ENCODE data around the gene BAIAP2L1.

The BAIAP2L1 gene

DNA sequence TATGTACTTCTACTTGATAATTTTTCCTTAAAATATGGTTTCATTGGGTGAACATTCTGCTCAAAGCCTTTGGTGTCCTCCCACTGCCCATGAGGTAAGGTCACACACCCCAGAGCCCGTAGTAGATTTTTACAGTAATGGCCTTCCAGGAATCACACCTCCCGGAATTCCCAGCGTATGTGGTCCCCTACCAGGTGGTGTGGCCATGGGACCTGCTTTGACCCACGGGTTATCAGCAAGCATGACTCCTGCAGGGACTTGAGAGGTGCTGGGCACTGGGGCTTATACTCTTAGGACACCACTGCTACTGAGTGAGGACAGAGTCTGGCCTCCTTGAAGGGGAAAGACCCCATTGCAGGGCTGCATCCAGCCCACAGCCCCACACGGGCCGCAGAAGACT, 42.2 kb downstream of the BAIAP2L1 start:
- DNase-seq (ENCODE audit: low read depth) = no peak

DNA sequence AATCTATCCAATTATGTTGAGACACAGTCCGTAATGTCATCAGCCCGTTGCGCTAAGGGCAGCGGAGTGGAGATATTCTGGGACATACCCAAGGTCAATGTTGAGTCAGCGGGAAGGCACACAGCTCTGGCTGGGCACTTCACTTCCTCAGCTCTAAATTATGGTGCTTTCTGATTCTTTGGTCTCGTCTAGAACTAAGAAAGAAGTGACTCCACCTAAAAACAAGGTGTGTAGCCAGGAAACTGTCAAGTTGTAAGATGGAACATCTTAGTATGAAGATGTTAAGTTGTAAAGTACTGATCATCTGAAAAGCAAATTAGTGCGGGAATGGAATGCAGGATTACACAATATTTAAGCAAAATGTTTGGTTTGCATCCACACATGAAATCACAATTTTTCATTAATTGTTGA, 43.1 kb downstream of the BAIAP2L1 start:
- peak; percentile 73 for DNase-seq (ENCODE audit: low read depth)

DNA sequence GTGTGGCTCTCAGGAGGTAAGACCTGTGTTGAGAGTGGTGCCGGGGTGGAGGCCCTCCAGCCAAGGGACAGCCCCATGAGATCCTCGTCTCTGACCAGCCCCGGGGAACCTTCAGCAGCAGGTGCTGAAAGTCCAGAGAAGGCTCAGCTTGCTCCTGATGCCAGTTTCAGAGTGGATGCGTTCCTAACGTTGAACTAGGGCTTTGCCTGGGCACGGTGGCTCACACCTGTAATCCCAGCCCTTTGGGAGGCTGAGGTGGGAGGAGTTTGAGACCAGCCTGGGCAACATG, 45.7 kb downstream of the BAIAP2L1 start:
- no peak for DNase-seq (ENCODE audit: low read depth)

DNA sequence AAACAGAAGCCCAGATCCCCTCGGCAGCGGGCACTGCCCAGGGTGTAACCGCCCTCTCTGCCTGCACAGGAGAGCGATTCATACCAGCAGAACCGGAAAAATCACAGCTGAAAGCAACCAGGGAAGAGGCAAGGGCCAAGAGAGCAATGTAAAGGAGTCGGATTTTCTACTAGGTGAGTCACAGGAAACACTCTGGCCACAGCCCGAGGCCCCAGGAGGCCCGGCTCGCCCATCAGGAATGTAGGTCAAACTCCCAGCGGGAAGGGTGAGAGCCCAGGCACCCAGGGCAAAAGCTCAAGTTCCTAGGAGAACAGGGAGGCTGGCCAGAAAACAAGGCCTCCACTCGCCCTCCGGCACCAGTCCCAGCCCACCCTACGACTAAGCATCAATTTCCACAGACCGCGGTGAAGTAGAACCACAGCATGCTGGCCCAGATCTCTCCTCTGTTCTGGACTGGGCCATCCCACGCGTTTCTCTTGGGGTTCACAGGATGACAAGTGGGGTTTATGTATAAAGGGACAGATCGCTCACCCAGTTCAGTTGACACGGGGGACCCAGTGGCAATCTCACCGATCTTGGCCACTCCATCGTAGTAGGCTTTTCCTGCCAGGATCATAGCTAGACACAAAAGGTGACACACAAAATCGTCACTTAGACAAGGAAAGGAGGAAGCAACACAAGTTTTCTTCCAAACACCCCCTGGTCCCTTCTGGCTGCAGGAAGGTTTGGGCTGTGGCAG, 46.2 kb downstream of the BAIAP2L1 start:
- peak; percentile 61 for DNase-seq (ENCODE audit: low read depth)

DNA sequence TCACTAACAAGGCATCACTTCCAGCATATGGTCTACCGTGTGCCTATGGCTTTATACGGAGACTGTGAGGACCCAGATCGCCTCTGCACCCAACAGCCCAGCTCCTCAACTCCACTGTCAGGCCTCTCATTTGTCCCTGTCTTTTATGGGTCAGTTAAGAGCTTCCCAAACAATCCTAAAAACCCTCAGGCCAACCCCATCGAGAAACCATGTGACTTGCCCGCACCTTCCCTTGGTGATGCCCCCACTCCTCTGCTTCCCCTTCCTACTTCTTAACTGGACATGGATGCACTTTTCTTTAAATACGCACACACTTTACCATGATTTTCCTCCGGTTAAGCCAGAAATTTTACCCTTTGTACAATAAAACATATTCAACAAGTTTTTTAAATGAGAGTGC, 46.8 kb downstream of the BAIAP2L1 start:
- no peak for DNase-seq (ENCODE audit: low read depth)

DNA sequence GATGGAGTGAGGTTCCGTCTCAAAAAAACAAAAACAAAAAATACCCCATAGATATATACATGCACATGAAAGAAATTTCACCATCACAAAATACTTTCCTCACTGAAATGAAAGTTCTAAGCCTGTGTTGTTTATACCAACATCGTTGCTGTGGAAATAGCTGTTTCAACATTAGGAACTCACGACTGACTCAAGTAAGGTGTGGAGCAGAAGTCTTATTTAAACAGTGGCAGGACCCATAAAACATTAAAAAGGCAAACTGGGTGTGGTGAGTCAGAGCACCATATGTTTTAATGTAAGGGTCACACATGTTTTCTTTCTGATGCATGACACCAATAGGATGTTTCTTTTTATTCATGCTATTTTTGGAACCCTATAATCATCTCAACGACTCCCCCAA, 48.3 kb downstream of the BAIAP2L1 start:
- peak; percentile 82 for DNase-seq (ENCODE audit: low read depth)

DNA sequence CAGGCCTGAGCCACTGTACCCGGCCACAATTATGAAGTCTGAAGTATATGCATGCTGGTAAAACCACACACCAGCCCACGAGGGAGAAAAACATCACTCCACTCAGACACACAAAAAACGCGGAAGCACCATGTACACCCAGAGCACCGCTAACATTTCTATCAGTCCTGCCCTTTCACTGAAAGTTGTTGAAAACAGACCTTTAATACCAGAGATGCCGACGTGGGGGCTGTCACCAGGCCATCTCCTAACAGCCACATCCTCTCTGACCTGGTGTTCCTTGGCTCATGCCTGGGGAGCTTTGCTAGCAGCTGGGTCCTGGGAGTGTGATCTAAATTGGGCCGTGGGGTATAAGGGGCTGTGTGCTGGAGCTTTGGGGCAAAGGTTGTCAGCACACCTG, 49.8 kb downstream of the BAIAP2L1 start:
- DNase-seq (ENCODE audit: low read depth) = no peak

DNA sequence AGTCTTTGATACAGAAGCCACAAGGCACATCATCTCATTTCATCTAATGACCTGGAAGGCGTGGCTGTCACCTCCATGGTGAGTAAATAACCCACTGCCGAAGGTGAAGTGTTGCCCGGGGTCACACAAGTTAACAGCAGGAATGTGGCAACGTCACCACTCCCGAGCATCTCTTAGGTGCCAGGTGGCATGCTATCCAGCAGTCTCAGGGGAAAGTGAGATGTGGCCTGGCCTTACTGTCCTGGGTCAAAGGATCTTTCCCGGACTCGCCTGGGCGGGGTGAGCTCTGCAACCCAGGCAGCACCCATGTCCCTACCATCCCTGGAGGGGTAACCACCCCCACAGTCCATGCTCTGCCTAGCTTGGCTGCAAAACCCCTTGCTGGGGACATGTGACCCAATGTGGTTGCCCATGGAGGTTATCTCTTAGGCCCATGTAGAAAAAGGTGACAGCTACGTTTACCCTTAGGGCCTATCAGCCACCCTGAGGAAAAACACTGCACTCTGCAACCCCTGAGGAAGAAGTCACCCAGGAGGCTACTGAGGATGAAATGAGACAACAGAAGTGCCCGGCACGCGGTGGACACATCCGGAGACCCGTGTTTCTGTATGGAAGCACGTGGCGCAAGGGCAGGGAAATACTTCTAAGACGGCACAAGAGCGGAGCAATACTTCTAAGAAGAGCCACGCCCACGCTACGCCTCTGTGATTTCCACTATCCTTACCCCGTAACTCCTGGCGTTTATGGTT, 52.0 kb downstream of the BAIAP2L1 start:
- no peak for DNase-seq (ENCODE audit: low read depth)

DNA sequence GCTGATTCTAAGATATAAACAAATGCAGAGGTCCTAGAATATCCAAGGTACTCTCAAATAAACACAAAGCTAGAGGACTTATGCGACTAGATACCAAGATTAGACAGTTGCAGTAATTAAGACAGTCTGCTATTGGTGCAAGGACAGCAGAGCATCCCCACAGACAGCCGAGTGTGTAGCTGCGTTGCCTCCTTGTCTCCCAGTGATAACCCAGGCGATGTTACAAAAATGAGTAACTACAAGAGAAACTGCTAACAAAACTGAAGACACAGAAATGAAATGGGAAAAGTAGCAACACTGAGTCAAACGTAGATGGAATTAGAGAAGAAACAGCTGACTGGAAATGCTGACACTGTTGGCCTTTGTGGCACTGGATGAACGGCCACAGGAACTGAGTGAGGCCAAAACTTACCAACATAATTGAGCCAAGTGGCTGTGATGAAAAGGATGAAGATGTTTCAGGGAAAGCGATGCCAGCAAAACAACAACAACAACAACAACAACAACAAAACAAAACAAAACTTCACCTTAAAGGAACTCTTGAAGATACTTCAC, 54.3 kb downstream of the BAIAP2L1 start:
- no peak for DNase-seq (ENCODE audit: low read depth)

DNA sequence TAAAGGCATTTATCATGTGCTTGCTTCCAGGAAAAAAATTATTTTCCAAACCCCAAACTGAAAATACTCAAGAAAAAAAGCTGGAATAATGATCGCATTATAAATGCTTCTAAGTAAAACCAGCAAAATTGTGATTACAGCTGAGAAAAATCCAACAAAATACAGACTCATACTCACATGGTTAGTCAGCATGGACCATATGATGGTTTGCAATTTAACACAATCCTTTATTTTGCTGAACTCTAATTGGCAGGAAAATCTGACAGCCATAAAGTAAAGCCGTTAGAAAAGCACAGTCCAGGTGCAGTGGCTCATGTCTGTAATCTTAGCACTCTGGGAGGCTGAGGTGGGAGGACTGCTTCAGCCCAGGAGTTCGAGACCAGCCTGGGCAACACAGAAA, 59.8 kb downstream of the BAIAP2L1 start:
- no peak for DNase-seq (ENCODE audit: low read depth)

DNA sequence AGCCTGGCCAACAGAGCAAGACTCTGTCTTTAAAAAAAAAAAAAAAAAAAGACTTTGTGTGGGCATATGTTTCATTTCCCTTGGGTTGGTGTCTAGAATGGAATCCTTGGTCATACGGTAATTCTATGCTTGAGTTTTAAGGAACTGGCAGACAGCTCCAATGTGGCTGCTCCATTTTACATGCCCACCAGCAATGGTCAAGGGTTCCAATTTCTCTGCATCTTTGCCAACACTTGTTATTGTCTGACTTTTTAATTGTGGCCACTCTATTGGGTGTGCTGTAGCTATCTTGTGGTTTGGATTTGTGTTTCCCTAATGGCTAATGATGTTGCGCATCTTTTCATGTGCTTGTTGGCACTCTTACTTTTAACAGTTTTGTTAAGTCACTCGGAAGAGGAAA, 61.8 kb downstream of the BAIAP2L1 start:
- DNase-seq (ENCODE audit: low read depth) = no peak

DNA sequence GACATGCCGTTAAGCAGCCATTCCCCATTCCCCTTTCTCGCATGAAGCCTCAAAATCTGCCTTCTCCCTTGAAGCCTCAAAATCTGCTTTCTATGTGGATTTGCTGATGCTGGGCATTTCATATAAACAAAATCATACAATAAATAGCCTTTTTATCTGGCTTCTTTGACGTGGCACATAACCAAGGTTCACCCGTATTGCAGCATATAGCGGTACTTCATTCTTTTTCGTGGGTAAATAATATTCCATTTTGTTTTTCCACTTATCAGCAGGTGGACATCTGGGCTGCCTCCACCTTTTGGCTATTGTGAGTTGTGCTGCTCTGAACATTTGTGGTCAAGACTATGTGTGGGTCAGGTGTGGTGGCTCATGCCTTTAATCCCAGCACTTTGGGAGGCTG, 62.4 kb downstream of the BAIAP2L1 start:
- DNase-seq (ENCODE audit: low read depth) = no peak

DNA sequence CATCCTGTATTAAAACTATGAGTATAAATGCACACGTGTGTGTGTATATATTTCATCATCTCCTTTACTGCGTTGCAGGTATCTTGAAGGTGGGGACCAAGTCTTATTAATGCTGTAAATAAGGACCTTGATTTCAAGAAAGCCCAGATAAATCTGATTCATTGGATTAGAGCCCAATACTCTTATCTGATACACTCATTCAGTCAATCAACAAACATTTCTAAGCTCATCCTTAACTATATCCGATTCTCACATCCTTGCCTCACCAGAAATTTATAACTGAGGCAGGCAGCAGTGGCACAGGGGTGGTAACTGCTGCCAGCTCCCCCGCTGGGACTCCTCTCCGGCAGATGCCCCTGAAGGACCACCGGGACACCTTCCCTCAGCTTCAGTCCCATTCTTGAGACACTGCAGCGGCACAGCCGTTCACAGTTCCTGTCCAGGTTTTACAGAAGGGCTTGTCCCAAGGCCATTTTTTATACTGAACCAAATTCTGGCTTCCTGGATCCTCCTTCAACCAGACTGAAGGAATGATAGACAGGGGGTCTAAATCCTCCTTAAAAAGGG, 65.4 kb downstream of the BAIAP2L1 start:
- DNase-seq (ENCODE audit: low read depth) = no peak

DNA sequence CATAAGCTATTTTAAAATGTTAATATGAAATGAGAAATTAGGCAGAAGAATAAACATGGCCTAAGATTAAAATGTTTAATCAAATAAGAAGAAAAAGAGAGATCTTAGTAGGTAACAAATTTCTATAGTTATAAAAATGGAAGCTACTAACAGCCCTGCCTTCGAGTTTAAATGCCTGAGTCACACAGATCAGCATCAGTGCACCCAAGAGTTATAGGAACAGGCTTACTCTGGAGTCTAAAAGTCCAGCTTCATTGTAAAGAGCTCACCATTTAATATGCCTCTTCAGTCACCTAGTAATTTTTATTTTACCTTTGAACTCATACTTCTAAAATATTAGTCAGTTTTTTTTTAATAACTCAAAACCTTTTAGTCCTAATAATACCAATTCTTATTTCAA, 66.8 kb downstream of the BAIAP2L1 start:
- no peak for DNase-seq (ENCODE audit: low read depth)

DNA sequence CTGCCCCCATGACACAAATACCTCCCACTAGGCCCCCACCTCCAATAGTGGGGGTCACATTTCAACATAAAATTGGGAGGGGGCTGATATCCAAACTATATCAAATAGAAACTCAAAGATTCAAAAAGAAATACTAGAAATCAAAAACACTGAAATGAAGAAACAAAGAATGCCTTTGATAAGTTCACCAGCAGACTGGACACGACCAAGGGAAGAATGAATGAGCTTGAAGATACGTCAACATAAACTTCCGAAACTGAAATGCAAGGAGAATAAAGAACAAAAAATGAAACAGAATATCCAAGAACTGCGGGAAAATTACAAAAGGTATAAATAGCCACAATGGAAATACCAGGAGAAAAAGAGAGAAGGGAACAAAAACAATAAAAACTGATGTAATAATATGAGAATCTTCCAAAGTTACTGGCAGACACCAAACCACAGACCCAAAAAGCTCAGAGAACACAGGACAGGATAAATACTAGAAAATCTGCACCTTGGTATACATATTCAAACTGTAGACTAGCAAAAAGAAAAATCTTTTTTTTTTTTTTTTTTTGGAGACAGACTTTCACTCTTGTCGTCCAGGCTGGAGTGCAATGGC, 69.9 kb downstream of the BAIAP2L1 start:
- DNase-seq (ENCODE audit: low read depth) = no peak

DNA sequence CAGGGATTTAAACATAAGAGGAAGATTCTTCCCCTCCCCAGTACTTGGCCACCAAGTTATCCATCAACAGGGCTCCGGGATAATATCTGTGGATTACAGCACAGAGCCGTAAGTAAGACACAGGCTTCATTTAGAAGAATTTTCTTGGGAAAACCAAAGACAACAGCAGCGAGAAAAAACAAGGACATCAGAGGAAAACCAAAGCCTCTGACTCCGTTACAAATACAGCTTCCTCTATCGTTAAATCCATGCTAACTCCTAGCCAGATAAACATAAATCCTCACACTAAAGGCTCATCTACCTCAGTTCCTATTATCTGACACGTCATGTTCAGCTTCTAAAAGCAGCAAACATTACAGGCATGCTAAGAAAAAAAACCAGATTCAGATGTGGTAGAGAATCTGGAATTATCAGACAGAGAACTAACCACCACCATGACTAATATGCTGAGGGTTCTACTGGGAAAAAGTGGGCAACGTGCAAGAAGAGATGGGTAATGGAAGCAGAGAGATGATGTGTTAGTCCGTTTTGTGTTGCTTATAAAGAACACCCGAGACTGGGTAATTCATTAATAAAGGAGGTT, 71.0 kb downstream of the BAIAP2L1 start:
- DNase-seq (ENCODE audit: low read depth) = no peak

DNA sequence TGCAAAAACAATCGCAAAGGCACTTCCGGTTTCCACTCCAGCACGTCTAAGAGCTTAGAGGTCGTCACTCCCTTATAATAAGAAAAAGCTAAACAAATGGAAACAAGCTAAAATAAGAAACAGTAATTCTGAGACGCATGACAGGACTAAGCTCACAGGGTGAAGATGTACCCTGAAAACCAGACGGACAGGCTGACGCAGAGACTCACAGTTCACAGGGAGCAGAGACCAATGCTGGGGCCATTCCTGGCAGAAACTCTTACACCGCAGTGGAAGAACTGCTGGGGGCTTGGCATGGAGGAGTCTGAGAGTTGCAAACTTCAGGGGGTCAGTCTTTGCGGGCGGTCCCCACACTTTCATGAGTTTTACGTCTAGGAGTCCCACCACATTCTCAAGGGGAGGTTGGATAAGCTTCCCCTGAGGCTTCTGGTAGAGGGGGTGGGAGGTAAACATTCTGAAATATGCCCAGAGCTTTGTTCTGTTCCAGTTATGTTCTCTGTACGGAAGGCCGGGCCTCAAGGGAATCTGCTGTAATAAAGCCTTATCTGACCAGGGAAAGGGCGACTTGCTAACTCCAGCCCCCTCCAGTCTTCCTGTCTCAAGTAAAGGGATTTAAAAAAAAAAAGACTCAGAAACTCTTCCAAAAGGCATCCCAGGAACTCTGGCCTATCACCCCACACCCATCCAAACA, 71.6 kb downstream of the BAIAP2L1 start:
- DNase-seq (ENCODE audit: low read depth) = no peak

DNA sequence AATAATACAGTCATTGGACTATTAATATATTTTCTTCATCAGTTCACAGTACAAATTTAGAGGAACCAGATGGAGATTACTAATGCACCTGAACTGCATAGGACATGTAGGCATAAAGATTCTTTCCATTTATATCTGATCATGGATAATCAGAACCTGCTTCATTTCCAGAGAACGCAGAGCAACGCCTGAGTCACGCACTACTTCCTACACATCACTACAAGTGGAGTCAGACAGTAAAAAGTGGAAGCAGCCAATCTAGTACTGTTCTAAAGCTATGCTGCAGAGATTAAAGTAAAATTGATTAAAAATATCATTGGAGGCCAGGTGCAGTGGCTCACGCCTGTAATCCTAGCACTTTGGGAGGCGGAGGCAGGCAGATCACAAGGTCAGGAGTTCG, 76.1 kb downstream of the BAIAP2L1 start:
- DNase-seq (ENCODE audit: low read depth) = no peak

DNA sequence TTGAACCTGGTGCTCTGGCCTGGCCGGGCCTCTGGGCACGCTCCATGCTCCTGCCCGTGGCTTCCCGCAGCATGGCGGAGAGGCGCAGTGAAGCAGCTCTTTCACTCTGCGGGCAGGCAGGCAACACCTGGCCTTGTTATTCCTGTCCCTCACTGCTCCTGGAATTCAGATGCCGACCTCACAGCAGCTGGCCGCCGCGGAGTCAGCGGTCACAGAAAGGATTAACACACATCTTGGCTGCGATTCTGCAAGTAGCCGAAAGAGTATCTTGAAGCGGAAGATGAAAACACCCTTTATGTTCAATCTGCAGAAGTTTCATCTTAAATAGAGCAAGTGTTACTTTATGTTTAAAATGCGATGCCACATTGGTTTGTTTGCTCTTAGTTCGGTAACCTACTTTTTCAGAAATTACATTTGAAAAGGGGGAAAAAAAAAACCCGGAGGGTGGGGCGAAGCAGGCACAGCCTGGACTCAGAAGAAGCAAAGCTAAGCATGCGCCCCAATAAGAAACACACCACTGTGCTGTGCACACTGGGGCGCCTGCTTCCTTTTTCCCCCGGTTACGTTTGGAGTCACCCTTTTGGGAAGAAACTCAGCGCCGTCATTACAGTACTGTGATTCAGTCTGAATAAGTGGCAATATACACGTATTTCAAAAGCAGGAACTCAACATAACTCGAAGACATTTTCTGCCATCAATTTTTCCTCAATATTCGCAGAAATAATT, 77.1 kb downstream of the BAIAP2L1 start:
- DNase-seq (ENCODE audit: low read depth) = peak; percentile 24

DNA sequence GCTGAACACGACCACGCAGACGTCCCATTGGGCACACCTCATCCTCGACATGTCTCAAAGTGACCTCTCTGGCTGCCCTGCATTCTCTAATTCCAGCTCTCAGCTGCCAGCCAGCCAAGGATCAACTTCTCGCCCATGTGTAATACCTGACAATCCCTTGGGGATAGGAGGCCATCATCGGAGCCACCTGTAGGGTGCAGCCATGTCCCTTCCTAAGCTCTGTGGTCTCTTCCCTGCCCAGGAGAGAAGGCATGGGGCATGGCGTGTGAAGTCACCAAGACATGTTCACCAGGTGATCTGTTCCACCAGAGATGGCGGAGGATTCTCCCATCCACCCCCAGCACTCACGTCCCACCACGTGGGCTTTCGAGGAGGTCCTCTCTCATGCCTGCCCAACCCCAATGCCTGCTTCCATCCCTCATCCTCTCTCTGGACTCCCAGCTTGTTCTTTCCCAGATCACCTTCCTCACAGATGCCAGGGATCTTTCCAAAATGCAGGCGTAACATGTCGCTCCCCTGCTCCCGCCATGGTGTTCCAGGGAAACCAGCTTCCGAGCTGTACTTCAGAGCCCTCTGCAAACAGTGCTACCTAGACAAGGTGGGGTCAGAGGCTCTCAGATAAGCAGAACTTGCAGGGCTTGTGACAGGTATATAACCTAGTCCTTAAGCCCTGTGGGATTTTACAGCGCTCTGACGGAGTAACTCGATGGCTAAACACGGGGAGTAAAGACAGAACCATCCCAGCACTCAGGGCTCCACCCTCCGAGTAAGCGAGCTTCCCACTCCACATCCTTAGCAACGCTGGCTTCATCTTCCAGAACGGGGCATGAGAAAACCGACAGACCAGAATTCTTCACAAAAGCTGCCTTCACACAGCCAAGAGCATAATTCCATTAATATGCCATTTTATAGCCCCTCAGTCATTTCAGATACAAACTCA, 78.3 kb downstream of the BAIAP2L1 start:
- DNase-seq (ENCODE audit: low read depth) = no peak
